ENCODE measurements around the gene OSBPL6. TPM values are rescaled to one million over a fixed set of nuclear protein-coding genes. Genes with fewer than 3 reads are reported as not detected.

The OSBPL6 gene
- total and polyA plus RNA-seq, 2 of the 13 experiments (the other 11 are each of a cell fraction or from before 2014, with no cell fraction given) = 0.03 to 0.11 TPM

DNA sequence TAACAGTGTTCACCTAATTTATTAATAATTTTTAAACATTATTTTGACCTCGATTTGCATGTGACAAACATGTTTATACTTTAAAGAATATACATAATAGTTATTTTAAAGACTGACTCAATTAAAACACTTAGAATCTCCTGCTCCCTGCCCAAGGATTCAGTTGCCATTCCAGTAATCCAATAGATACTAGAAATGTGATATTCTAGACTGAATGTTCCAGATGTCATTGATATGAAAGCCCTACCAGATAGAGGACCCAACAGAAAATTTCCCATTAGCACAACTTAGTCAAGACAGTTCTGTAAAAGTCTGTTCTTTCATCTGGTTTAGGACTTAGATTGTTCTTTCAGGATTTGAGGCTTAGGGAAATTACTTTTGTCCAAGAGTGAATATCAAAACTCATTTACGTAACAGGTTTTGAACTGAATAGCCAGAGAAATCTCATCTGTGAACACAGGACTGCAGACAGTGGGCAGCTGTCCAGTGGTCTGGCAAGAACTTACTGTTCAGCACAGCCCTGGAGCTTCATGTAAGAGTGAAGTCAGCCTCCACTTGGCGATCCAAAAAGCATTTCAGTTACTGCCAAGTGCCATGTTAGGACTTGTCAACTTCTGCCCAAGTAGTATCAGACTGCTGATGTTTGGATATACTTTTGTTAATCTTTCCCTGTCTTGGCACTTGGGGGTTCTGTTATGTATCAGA is 77.5 kb downstream of the OSBPL6 start:
- TF ChIP-seq SOX5 (CRISPR knock-in tag; IDR thresholded peaks at IDR 0.05; ENCODE audit: borderline replicate concordance) (no peak), CHCHD3 (CRISPR knock-in tag; IDR thresholded peaks at IDR 0.05) (no peak), ELK4 (CRISPR knock-in tag; IDR thresholded peaks at IDR 0.05; ENCODE audit: borderline replicate concordance) (no peak), ZNF331 (CRISPR knock-in tag; IDR thresholded peaks at IDR 0.05) (no peak), ZMAT3 (CRISPR knock-in tag; conservative IDR thresholded peaks at IDR 0.05) (no peak), EHMT2 (IDR thresholded peaks at IDR 0.05; ENCODE audit: borderline replicate concordance, low read depth, low read length) (no peak), ERF (CRISPR knock-in tag; IDR thresholded peaks at IDR 0.05) (no peak), ZNF317 (CRISPR knock-in tag; IDR thresholded peaks at IDR 0.05) (no peak), ZNF644 (CRISPR knock-in tag; IDR thresholded peaks at IDR 0.05; ENCODE audit: low read depth) (no peak), JUNB (CRISPR knock-in tag; IDR thresholded peaks at IDR 0.05; ENCODE audit: borderline replicate concordance) (no peak), RNF219 (CRISPR knock-in tag; IDR thresholded peaks at IDR 0.05) (no peak), IKZF5 (CRISPR knock-in tag; IDR thresholded peaks at IDR 0.05) (no peak), ZNF205 (CRISPR knock-in tag; IDR thresholded peaks at IDR 0.05) (no peak), GTF3A (CRISPR knock-in tag; conservative IDR thresholded peaks at IDR 0.05) (no peak), ZNF792 (CRISPR knock-in tag; IDR thresholded peaks at IDR 0.05) (no peak), FOXK2 (IDR thresholded peaks at IDR 0.05) (no peak), ZBTB7B (CRISPR knock-in tag; IDR thresholded peaks at IDR 0.05) (no peak), HES4 (CRISPR knock-in tag; IDR thresholded peaks at IDR 0.05; ENCODE audit: borderline replicate concordance) (no peak), ZNF207 (IDR thresholded peaks at IDR 0.05; ENCODE audit: borderline replicate concordance) (no peak)
- TF ChIP-seq, protein P1, sequence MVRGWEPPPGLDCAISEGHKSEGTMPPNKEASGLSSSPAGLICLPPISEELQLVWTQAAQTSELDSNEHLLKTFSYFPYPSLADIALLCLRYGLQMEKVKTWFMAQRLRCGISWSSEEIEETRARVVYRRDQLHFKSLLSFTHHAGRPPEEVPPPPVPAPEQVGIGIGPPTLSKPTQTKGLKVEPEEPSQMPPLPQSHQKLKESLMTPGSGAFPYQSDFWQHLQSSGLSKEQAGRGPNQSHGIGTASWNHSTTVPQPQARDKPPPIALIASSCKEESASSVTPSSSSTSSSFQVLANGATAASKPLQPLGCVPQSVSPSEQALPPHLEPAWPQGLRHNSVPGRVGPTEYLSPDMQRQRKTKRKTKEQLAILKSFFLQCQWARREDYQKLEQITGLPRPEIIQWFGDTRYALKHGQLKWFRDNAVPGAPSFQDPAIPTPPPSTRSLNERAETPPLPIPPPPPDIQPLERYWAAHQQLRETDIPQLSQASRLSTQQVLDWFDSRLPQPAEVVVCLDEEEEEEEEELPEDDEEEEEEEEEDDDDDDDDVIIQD (CRISPR knock-in tag; IDR thresholded peaks at IDR 0.05; ENCODE audit: low read depth) = no peak
- H3K9ac ChIP-seq (ENCODE audit: insufficient read depth, low read depth, low read length) = no peak overlapping the region
- no peaks in the 10 kb centered on the region for H3K9me3 ChIP-seq (ENCODE audit: low read length)
- no peak overlapping the region for H3K27ac ChIP-seq (ENCODE audit: extremely low read length, insufficient read depth, low read length)
- ChIA-PET POLR2A (no interaction called here), CTCF (ENCODE audit: low intra/inter-chr PET ratio, low total read pairs) (no interaction called here)
- ATAC-seq = no peak
- no peaks in the 10 kb centered on the region for H3K36me3 ChIP-seq (replicated peaks in 1 of 2; ENCODE audit: control insufficient read depth in 1 of 2, insufficient read depth in 2 of 2, low read length in 2 of 2)
- H2AFZ ChIP-seq (ENCODE audit: low read length) = no peak overlapping the region
- no peaks in the 10 kb centered on the region for H3K79me2 ChIP-seq (ENCODE audit: insufficient read depth, low read length)
- no peak for DNase-seq (ENCODE audit: low spot score)
- in situ Hi-C loops (cut with HindIII; ENCODE audit: extremely low pct_ligation_motif_present, low pct_unique_long_range_greater_than_20kb) = no loop called here
- 50% methylated on average over 3 of the region's 3 CpGs for WGBS (ENCODE audit: low lambda C conversion rate)
- H3K4me3 ChIP-seq (replicated peaks in 1 of 3; ENCODE audit: insufficient read depth in 1 of 3, low read depth in 2 of 3, low read length in 3 of 3) = no peak overlapping the region
- no peak for FAIRE-seq
- H4K20me1 ChIP-seq (ENCODE audit: insufficient read depth, low read length) = no peaks in the 10 kb centered on the region
- H3K4me1 ChIP-seq (ENCODE audit: insufficient read depth, low read length) = no peaks in the 10 kb centered on the region
- intact Hi-C loops (cut with micrococcal nuclease; ENCODE audit: unreplicated experiment) = no loop called here
- H3K4me2 ChIP-seq (ENCODE audit: low read depth, low read length) = no peak overlapping the region
- no TSS peak for BruUV-seq (replicated peaks)
- no peaks in the 10 kb centered on the region for H3K27me3 ChIP-seq (ENCODE audit: control insufficient read depth in 1 of 2, insufficient read depth in 2 of 2, low read length in 2 of 2)
